Breast epithelium (tissue), 4 donors: ENCODE data around the gene LCLAT1. TPM values are rescaled to one million over a fixed set of nuclear protein-coding genes. Genes with fewer than 3 reads are reported as not detected.
"Not testable (repeated sequence)": the region's sequence is repeated elsewhere in the genome, so short reads cannot be mapped to it uniquely, and the experiment has no call there.

Source experiments
- DNase-seq, 2 donors: peaks; one replicate each; pipeline ENCODE4 v3.0.0-alpha.2; 2019; ENCODE audit warnings: low spot score in 2 of 2
- H3K27ac ChIP-seq, 2 donors: fragments of 200-600 bp; sonication (generic) in 1 of 2; one replicate each; pipeline ENCODE4 v1.5.1; 2016 to 2019; ENCODE audit warnings: mild to moderate bottlenecking in 1 of 2
- H3K27me3 ChIP-seq, 2 donors: fragments of 200-600 bp; sonication (generic) in 1 of 2; one replicate each; pipeline versions ENCODE4 v1.5.1 to v1.6.0; 2017 to 2019; ENCODE audit warnings: control low read depth in 1 of 2, mild to moderate bottlenecking in 1 of 2
- H3K36me3 ChIP-seq: fragments of 200-600 bp; one replicate; pipeline ENCODE4 v1.5.1; 2019
- H3K4me1 ChIP-seq, 2 donors: fragments of 200-600 bp; sonication (generic); one replicate each; pipeline ENCODE4 v1.5.1; 2016 to 2019; ENCODE audit warnings: control low read depth in 1 of 2
- H3K4me3 ChIP-seq, 3 donors: fragments of 200-600 bp; sonication (generic); 1 replicate in 2 of 3; 2 replicates in 1 of 3; pipeline ENCODE4 v1.5.1; 2016 to 2019; ENCODE audit warnings: mild to moderate bottlenecking in 3 of 3, moderate library complexity in 2 of 3
- H3K9me3 ChIP-seq, 2 donors: fragments of 200-600 bp; sonication (generic) in 1 of 2; one replicate each; pipeline ENCODE4 v1.5.1; 2016 to 2019; ENCODE audit warnings: control low read depth in 1 of 2
- POLR2A ChIP-seq: fragments of 450-650 bp; IDR thresholded peaks from one replicate; pipeline ENCODE4 v1.6.1; 2016; ENCODE audit warnings: antibody characterized with exemption, mild to moderate bottlenecking, moderate library complexity
- POLR2AphosphoS5 ChIP-seq, 3 donors: sonication (generic); formaldehyde crosslinking; IDR thresholded peaks; one replicate each; pipeline ENCODE4 v1.6.1; 2017; ENCODE audit warnings: antibody characterized with exemption in 3 of 3
- intact Hi-C: fragments of 100-400 bp; cut with DNase I; formaldehyde crosslinking; loops from one replicate; pipeline ENCODE4 v1.15.1; 2023; ENCODE audit warnings: low total_unique reads
- total RNA-seq, 3 donors: library from RNA; depleted of rRNA; stranded (reverse); fragments of >200 nt; gene quantifications; one replicate each; pipeline ENCODE4 v1.1.0, GENCODE V29; 2016
- TF ChIP-seq, protein P1 (sequence below), 3 donors: fragments of 450-650 bp; IDR thresholded peaks; one replicate each; pipeline ENCODE4 v1.5.1; 2016 to 2017; ENCODE audit warnings: antibody characterized with exemption in 3 of 3, mild to moderate bottlenecking in 3 of 3, moderate library complexity in 3 of 3

Gene LCLAT1
- total RNA-seq, 3 donors from 2014 or later: 8.0 to 20.6 (median 19.7) TPM

DNA sequence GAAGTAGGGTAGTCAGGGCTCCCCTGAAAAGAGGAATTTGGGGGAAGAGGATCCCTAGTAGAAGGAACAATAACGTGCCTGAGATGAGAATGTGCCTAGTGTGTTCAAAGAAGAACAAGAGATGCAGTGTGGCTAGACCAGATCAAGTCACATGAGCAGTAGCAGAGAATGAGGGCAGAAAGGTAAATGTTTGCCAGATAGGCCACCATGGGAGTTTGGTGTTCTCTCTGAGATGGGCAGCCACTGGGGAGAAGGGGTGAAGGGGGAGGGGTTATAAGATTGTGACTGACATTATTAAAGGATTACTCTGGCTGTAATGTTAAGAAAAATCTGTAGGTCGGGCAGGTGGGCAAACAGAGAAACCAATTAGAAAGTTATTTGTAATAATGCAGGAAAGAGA lies 166.0 kb downstream of the LCLAT1 start:
- Histone ChIP-seq H3K27ac (no peak overlapping the region), H3K4me3 (no peak overlapping the region), H3K9me3 (no peaks in the 10 kb centered on the region), H3K4me1 (no peaks in the 10 kb centered on the region), H3K27me3 (no peaks in the 10 kb centered on the region), H3K36me3 (no peaks in the 10 kb centered on the region)
- no peak for TF ChIP-seq POLR2AphosphoS5 (IDR thresholded peaks at IDR 0.05)
- TF ChIP-seq POLR2A: no peak
- TF ChIP-seq, protein P1, sequence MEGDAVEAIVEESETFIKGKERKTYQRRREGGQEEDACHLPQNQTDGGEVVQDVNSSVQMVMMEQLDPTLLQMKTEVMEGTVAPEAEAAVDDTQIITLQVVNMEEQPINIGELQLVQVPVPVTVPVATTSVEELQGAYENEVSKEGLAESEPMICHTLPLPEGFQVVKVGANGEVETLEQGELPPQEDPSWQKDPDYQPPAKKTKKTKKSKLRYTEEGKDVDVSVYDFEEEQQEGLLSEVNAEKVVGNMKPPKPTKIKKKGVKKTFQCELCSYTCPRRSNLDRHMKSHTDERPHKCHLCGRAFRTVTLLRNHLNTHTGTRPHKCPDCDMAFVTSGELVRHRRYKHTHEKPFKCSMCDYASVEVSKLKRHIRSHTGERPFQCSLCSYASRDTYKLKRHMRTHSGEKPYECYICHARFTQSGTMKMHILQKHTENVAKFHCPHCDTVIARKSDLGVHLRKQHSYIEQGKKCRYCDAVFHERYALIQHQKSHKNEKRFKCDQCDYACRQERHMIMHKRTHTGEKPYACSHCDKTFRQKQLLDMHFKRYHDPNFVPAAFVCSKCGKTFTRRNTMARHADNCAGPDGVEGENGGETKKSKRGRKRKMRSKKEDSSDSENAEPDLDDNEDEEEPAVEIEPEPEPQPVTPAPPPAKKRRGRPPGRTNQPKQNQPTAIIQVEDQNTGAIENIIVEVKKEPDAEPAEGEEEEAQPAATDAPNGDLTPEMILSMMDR (IDR thresholded peaks at IDR 0.05): no peak
- intact Hi-C loops: no loop called here
- DNase-seq: no peak

GRCh38 chr2:30614227-30614626 lies 167.2 kb downstream of the LCLAT1 start:
- intact Hi-C loops, H3K4me1 ChIP-seq, H3K36me3 ChIP-seq, DNase-seq, H3K27ac ChIP-seq, H3K27me3 ChIP-seq, H3K4me3 ChIP-seq, H3K9me3 ChIP-seq: not testable (repeated sequence)

DNA sequence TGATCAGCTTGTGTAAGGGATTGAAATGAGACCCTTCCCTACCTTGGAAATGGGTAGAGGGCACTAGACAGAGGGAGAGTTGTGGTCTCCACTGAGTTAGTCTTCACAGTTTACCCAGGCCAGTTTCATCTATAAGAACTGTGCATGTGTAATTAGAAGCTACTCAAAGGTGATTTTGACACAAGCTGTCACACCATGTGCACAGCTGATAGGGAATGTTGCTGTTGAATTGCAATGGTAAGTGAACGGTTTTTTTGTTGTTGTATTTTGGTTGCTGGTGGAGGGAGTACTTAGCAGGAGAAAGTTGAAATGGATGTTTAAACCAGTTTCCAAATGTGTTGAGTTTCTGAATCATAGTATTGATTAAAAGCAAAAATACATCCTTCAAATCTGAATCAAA lies 168.9 kb downstream of the LCLAT1 start:
- H3K4me3 ChIP-seq: no peak overlapping the region
- H3K27ac ChIP-seq: no peak overlapping the region
- TF ChIP-seq POLR2A: no peak
- H3K36me3 ChIP-seq: no peaks in the 10 kb centered on the region
- no peaks in the 10 kb centered on the region for H3K27me3 ChIP-seq
- no peaks in the 10 kb centered on the region for H3K9me3 ChIP-seq
- H3K4me1 ChIP-seq: no peaks in the 10 kb centered on the region
- no peak for DNase-seq
- intact Hi-C loops: no loop called here

GRCh38 chr2:30620102-30620501 lies 173.1 kb downstream of the LCLAT1 start:
- H3K36me3 ChIP-seq: no peaks in the 10 kb centered on the region
- no peak for DNase-seq
- H3K27ac ChIP-seq: no peak overlapping the region
- no peaks in the 10 kb centered on the region for H3K9me3 ChIP-seq
- no peaks in the 10 kb centered on the region for H3K27me3 ChIP-seq
- TF ChIP-seq POLR2A (no peak), POLR2AphosphoS5 (IDR thresholded peaks at IDR 0.05) (no peak)
- TF ChIP-seq, protein P1 (IDR thresholded peaks at IDR 0.05): no peak
- H3K4me1 ChIP-seq: no peaks in the 10 kb centered on the region
- no peak overlapping the region for H3K4me3 ChIP-seq
- intact Hi-C loops: no loop called here

DNA sequence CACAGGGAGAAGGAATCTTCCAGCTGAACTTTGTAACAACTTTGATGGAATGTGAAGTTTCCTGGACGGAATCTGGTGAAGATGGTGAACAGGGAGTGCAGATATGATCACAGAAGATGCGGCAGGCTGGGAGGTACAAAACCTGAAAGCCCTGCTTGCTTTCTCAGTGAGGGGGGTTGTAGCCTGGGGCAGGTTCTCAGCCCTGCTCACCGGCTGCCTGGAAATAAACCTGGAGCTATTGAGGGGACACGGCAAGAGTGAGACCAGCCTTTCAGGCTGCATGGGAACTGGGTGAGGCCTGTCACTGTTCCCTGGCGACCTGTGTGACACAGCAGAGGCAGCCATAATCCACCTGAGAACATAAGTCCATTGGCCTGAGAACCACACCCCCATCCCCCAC lies 174.8 kb downstream of the LCLAT1 start:
- H3K4me1 ChIP-seq: no peaks in the 10 kb centered on the region
- no peaks in the 10 kb centered on the region for H3K27me3 ChIP-seq
- TF ChIP-seq POLR2A (no peak), POLR2AphosphoS5 (IDR thresholded peaks at IDR 0.05) (no peak)
- TF ChIP-seq, protein P1 (IDR thresholded peaks at IDR 0.05): no peak
- no peaks in the 10 kb centered on the region for H3K9me3 ChIP-seq
- H3K36me3 ChIP-seq: no peaks in the 10 kb centered on the region
- H3K27ac ChIP-seq: no peak overlapping the region
- intact Hi-C loops: no loop called here
- H3K4me3 ChIP-seq: no peak overlapping the region
- no peak for DNase-seq

DNA sequence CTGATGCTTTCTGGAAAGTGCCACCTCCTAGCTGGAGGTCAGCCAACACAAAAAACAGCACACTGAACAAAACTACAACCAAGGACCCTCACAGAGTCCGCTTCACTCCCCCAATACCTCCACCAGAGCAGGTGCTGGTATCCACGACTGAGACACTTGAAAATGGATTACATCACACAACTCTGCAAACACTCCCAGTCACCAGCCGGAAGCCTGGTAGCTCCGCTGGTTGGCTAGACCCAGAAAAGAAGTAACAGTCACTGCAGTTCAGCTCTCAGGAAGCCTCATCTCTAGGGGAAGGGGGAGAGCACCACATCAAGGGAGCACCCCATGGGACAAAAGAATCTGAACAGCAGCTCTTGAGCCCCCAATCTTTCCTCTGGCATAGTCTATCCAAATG lies 175.4 kb downstream of the LCLAT1 start:
- Histone ChIP-seq H3K27me3 (no peaks in the 10 kb centered on the region), H3K27ac (no peak overlapping the region), H3K36me3 (no peaks in the 10 kb centered on the region), H3K9me3 (no peaks in the 10 kb centered on the region), H3K4me1 (no peaks in the 10 kb centered on the region), H3K4me3 (no peak overlapping the region)
- intact Hi-C loops: no loop called here
- TF ChIP-seq, protein P1 (IDR thresholded peaks at IDR 0.05): no peak
- TF ChIP-seq POLR2AphosphoS5 (IDR thresholded peaks at IDR 0.05) (no peak), POLR2A (no peak)
- DNase-seq: no peak
